Fibroblast of lung (primary cell): ENCODE results near the gene TAX1BP1. TPM values are rescaled to one million over a fixed set of nuclear protein-coding genes. Genes with fewer than 3 reads are reported as not detected.

Experiments used
- DNase-seq, 2 donors: peaks; one replicate each; pipeline versions ENCODE4 v3.0.0 to v3.0.0-alpha.2; 2010; ENCODE audit warnings: low read depth in 2 of 2
- H2AFZ ChIP-seq: 2 replicates; pipeline ENCODE4 v1.5.1; 2012; ENCODE audit warnings: low read length, control low read depth, inconsistent platforms
- H3K27ac ChIP-seq: 2 replicates; pipeline ENCODE4 v1.5.1; 2011; ENCODE audit warnings: low read length, control low read depth; ENCODE audit not compliant: insufficient read depth
- H3K27me3 ChIP-seq: 2 replicates; pipeline ENCODE4 v1.5.1; 2011; ENCODE audit warnings: mild to moderate bottlenecking, low read length; ENCODE audit not compliant: control insufficient read depth, insufficient read depth
- H3K36me3 ChIP-seq: 2 replicates; pipeline ENCODE4 v1.5.1; 2011; ENCODE audit warnings: low read length; ENCODE audit not compliant: control insufficient read depth, insufficient read depth
- H3K4me1 ChIP-seq: 2 replicates; pipeline ENCODE4 v1.5.1; 2011; ENCODE audit warnings: low read length; ENCODE audit not compliant: control insufficient read depth, insufficient read depth; ENCODE audit errors: extremely low read depth
- H3K4me2 ChIP-seq: 2 replicates; pipeline ENCODE4 v1.5.1; 2011; ENCODE audit warnings: low read length, control low read depth; ENCODE audit not compliant: insufficient read depth; ENCODE audit errors: extremely low read depth
- H3K4me3 ChIP-seq, 4 experiments: fragments of 200-600 bp in 1 of 4; sonication (generic) in 1 of 4; replicated peaks in 1 of 4; 2 replicates each; pipeline ENCODE4 v1.5.1; 2011 to 2016; ENCODE audit warnings: low read length in 4 of 4, low read depth in 3 of 4, mild to moderate bottlenecking in 3 of 4, control low read depth in 2 of 4, inconsistent platforms in 1 of 4, mixed read lengths in 1 of 4; ENCODE audit not compliant: insufficient read depth in 1 of 4; ENCODE audit errors: control extremely low read depth in 1 of 4
- H3K79me2 ChIP-seq: 2 replicates; pipeline ENCODE4 v1.5.1; 2012; ENCODE audit warnings: mild to moderate bottlenecking, low read length, inconsistent platforms; ENCODE audit not compliant: control insufficient read depth, insufficient read depth
- H3K9ac ChIP-seq: 2 replicates; pipeline ENCODE4 v1.5.1; 2011; ENCODE audit warnings: mild to moderate bottlenecking, low read length, control low read depth; ENCODE audit not compliant: insufficient read depth
- H3K9me3 ChIP-seq: 2 replicates; pipeline ENCODE4 v1.5.1; 2012; ENCODE audit warnings: low read depth, low read length; ENCODE audit not compliant: control insufficient read depth, insufficient read depth
- H4K20me1 ChIP-seq: 2 replicates; pipeline ENCODE4 v1.5.1; 2011; ENCODE audit warnings: low read length; ENCODE audit not compliant: control insufficient read depth, insufficient read depth; ENCODE audit errors: extremely low read depth
- EZH2 ChIP-seq: IDR thresholded peaks from 2 replicates; pipeline ENCODE4 v1.5.1; 2012; ENCODE audit warnings: low read length, control low read depth, mild to moderate bottlenecking; ENCODE audit errors: missing control alignments
- polyA plus RNA-seq, 2 donors: library from polyadenylated mRNA; depleted of rRNA in 1 of 2; stranded (reverse) in 1 of 2; unstranded in 1 of 2; fragments of >200 nt; gene quantifications; 2 replicates each; pipeline ENCODE4 v1.2.1, GENCODE V29; 2011 to 2012; ENCODE audit warnings: missing spikeins in 1 of 2
- total RNA-seq: library from RNA; depleted of rRNA; stranded (reverse); fragments of >200 nt; gene quantifications from 2 replicates; pipeline ENCODE4 v1.2.1, GENCODE V29; 2014
- TF ChIP-seq, protein P1 (sequence below), 2 donors: IDR thresholded peaks in 1 of 2; conservative IDR thresholded peaks in 1 of 2; 1 replicate in 1 of 2; 2 replicates in 1 of 2; pipeline ENCODE4 v1.5.1; 2011 to 2012; ENCODE audit warnings: low read length in 2 of 2, control low read depth in 1 of 2, inconsistent platforms in 1 of 2, low read depth in 1 of 2, mild to moderate bottlenecking in 1 of 2

TAX1BP1 gene
- total and polyA plus RNA-seq, 2 donors (not counting 1 experiment from before 2014, with no cell fraction given), result 98.6 to 111 TPM

- H3K27me3 ChIP-seq, result no peaks in the 10 kb centered on the region
Observed at GRCh38 chr7:27705200-27705594, 34.8 kb upstream of the TAX1BP1 start.

GRCh38 chr7:27708485-27708884 is 31.5 kb upstream of the TAX1BP1 start:
- no peaks in the 10 kb centered on the region for H3K27me3 ChIP-seq
- H3K9me3 ChIP-seq, result no peaks in the 10 kb centered on the region
- peaks cover 8% of the 10 kb centered on the region for H3K4me1 ChIP-seq
- no peaks in the 10 kb centered on the region for H3K36me3 ChIP-seq
- no peaks in the 10 kb centered on the region for H4K20me1 ChIP-seq
- H2AFZ ChIP-seq, result no peak overlapping the region
- H3K4me3 ChIP-seq, result no peak overlapping the region
- TF ChIP-seq EZH2, result no peak
- TF ChIP-seq, protein P1, sequence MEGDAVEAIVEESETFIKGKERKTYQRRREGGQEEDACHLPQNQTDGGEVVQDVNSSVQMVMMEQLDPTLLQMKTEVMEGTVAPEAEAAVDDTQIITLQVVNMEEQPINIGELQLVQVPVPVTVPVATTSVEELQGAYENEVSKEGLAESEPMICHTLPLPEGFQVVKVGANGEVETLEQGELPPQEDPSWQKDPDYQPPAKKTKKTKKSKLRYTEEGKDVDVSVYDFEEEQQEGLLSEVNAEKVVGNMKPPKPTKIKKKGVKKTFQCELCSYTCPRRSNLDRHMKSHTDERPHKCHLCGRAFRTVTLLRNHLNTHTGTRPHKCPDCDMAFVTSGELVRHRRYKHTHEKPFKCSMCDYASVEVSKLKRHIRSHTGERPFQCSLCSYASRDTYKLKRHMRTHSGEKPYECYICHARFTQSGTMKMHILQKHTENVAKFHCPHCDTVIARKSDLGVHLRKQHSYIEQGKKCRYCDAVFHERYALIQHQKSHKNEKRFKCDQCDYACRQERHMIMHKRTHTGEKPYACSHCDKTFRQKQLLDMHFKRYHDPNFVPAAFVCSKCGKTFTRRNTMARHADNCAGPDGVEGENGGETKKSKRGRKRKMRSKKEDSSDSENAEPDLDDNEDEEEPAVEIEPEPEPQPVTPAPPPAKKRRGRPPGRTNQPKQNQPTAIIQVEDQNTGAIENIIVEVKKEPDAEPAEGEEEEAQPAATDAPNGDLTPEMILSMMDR (conservative IDR thresholded peaks at IDR 0.05 in 1 of 2, IDR thresholded peaks at IDR 0.05 in 1 of 2; ENCODE audit: low read depth in 1 of 2, low read length in 2 of 2), result no peak
- H3K9ac ChIP-seq, result no peak overlapping the region
- H3K4me2 ChIP-seq, result no peak overlapping the region
- no peak overlapping the region for H3K27ac ChIP-seq
- H3K79me2 ChIP-seq, result no peaks in the 10 kb centered on the region
- DNase-seq, result no peak

More at GRCh38 chr7:27705200-27705594, 34.8 kb upstream of the TAX1BP1 start:
- no peaks in the 10 kb centered on the region for H4K20me1 ChIP-seq
- H2AFZ ChIP-seq, result no peak overlapping the region
- no peaks in the 10 kb centered on the region for H3K36me3 ChIP-seq
- H3K9me3 ChIP-seq, result no peaks in the 10 kb centered on the region
- H3K27ac ChIP-seq, result no peak overlapping the region
- peaks cover 8% of the 10 kb centered on the region for H3K4me1 ChIP-seq
- no peak overlapping the region for H3K9ac ChIP-seq
- no peak overlapping the region for H3K4me2 ChIP-seq
- no peak for DNase-seq
- H3K4me3 ChIP-seq, result no peak overlapping the region
- TF ChIP-seq, protein P1 (conservative IDR thresholded peaks at IDR 0.05 in 1 of 2, IDR thresholded peaks at IDR 0.05 in 1 of 2; ENCODE audit: low read depth in 1 of 2, low read length in 2 of 2), result no peak
- TF ChIP-seq EZH2, result no peak
- H3K79me2 ChIP-seq, result no peaks in the 10 kb centered on the region

- no peaks in the 10 kb centered on the region for H3K9me3 ChIP-seq
- no peak for TF ChIP-seq EZH2
- TF ChIP-seq, protein P1 (conservative IDR thresholded peaks at IDR 0.05 in 1 of 2, IDR thresholded peaks at IDR 0.05 in 1 of 2; ENCODE audit: low read depth in 1 of 2, low read length in 2 of 2), result no peak
- no peaks in the 10 kb centered on the region for H3K36me3 ChIP-seq
- H4K20me1 ChIP-seq, result no peaks in the 10 kb centered on the region
- peak overlapping the region; percentile 34 for H3K4me2 ChIP-seq
- no peak overlapping the region for H3K9ac ChIP-seq
- H2AFZ ChIP-seq, result no peak overlapping the region
- peak; percentile 72 to 83 for DNase-seq
- no peaks in the 10 kb centered on the region for H3K79me2 ChIP-seq
- H3K4me1 ChIP-seq, result peaks cover 8% of the 10 kb centered on the region
- H3K27ac ChIP-seq, result no peak overlapping the region
- no peaks in the 10 kb centered on the region for H3K27me3 ChIP-seq
- H3K4me3 ChIP-seq, result no peak overlapping the region
Observed at GRCh38 chr7:27709137-27710075, 30.6 kb upstream of the TAX1BP1 start.
